NCI-H187 (cell line): ENCODE measurements around the gene CRYBG1.
"Not testable (repeated sequence)": the region's sequence is repeated elsewhere in the genome, so short reads cannot be mapped to it uniquely, and the experiment has no call there.

Experiments
- DNase-seq, 2 experiments: peaks; one replicate each; lab custom pipeline; 2025; lab: John Stamatoyannopoulos, UW

The CRYBG1 gene

GRCh38 chr6:106372838-106373501 lies 12.5 kb downstream of the CRYBG1 start:
- DNase-seq, result no peak

GRCh38 chr6:106373502-106374239 lies 13.2 kb downstream of the CRYBG1 start:
- DNase-seq, result no peak

- no peak for DNase-seq
Measured at GRCh38 chr6:106377061-106377540, 16.6 kb downstream of the CRYBG1 start.

GRCh38 chr6:106379951-106380350 lies 19.4 kb downstream of the CRYBG1 start:
- no peak for DNase-seq

GRCh38 chr6:106380407-106380806 lies 19.9 kb downstream of the CRYBG1 start:
- no peak for DNase-seq

- DNase-seq, result no peak
Measured at GRCh38 chr6:106381223-106381622, 20.7 kb downstream of the CRYBG1 start.

- DNase-seq, result no peak
Measured at GRCh38 chr6:106381881-106382280, 21.4 kb downstream of the CRYBG1 start.

- DNase-seq, result no peak
Measured at GRCh38 chr6:106383573-106383972, 23.1 kb downstream of the CRYBG1 start.

GRCh38 chr6:106385530-106385929 lies 25.0 kb downstream of the CRYBG1 start:
- no peak for DNase-seq

GRCh38 chr6:106387875-106388274 lies 27.4 kb downstream of the CRYBG1 start:
- no peak for DNase-seq

GRCh38 chr6:106390088-106390487 lies 29.6 kb downstream of the CRYBG1 start:
- no peak for DNase-seq

GRCh38 chr6:106396426-106397220 lies 36.1 kb downstream of the CRYBG1 start:
- no peak for DNase-seq

GRCh38 chr6:106397431-106397830 lies 36.9 kb downstream of the CRYBG1 start:
- no peak for DNase-seq

GRCh38 chr6:106398621-106399020 lies 38.1 kb downstream of the CRYBG1 start:
- DNase-seq, result no peak

GRCh38 chr6:106405044-106405443 lies 44.5 kb downstream of the CRYBG1 start:
- not testable (repeated sequence) for DNase-seq

- DNase-seq, result no peak
Measured at GRCh38 chr6:106411056-106411455, 50.5 kb downstream of the CRYBG1 start.

- DNase-seq, result no peak
Measured at GRCh38 chr6:106411643-106412200, 51.2 kb downstream of the CRYBG1 start.

- DNase-seq, result no peak
Measured at GRCh38 chr6:106413016-106413415, 52.5 kb downstream of the CRYBG1 start.

- no peak for DNase-seq
Measured at GRCh38 chr6:106413722-106414121, 53.2 kb downstream of the CRYBG1 start.

- no peak for DNase-seq
Measured at GRCh38 chr6:106415921-106416320, 55.4 kb downstream of the CRYBG1 start.

GRCh38 chr6:106417572-106418147 lies 57.1 kb downstream of the CRYBG1 start:
- DNase-seq, result no peak
